CD4-positive, CD25-positive, alpha-beta regulatory T cell (primary cell): Measurements from ENCODE around the gene EVX2. TPM values are rescaled to one million over a fixed set of nuclear protein-coding genes. Genes with fewer than 3 reads are reported as not detected.
A peak's percentile ranks its signal among the peaks of the same experiment; 100 is the strongest.

Experiments used
- ATAC-seq, 2 donors: fragments of 150-1000 bp; cut with Tn5 transposase; one replicate each; pipeline ENCODE4 v1.10.0; 2021; ENCODE audit warnings: low read depth in 2 of 2, moderate number of reproducible peaks in 2 of 2, moderate library complexity in 1 of 2
- DNase-seq, 3 donors: peaks; one replicate each; pipeline versions ENCODE4 v3.0.0 to v3.0.0-alpha.2; 2012 to 2022; ENCODE audit warnings: mixed read lengths in 1 of 3
- H3K27ac ChIP-seq: one replicate; pipeline ENCODE4 v1.7.0; 2013; ENCODE audit warnings: mild to moderate bottlenecking, low read length; ENCODE audit not compliant: insufficient read depth, poor library complexity, severe bottlenecking
- H3K27me3 ChIP-seq: one replicate; pipeline ENCODE4 v1.7.0; 2013; ENCODE audit warnings: low read length; ENCODE audit not compliant: control insufficient read depth, insufficient read depth
- H3K36me3 ChIP-seq: one replicate; pipeline ENCODE4 v1.7.0; 2013; ENCODE audit warnings: mild to moderate bottlenecking, low read length, moderate library complexity; ENCODE audit not compliant: control insufficient read depth, insufficient read depth
- H3K4me1 ChIP-seq: 2 replicates; pipeline ENCODE4 v1.7.0; 2013; ENCODE audit warnings: mild to moderate bottlenecking, low read length; ENCODE audit not compliant: insufficient read depth, control insufficient read depth, poor library complexity, severe bottlenecking
- H3K4me3 ChIP-seq: one replicate; pipeline ENCODE4 v1.7.0; 2013; ENCODE audit warnings: low read depth, mild to moderate bottlenecking, low read length, moderate library complexity
- H3K9me3 ChIP-seq, 2 experiments: 1 replicate in 1 of 2; 2 replicates in 1 of 2; pipeline ENCODE4 v1.7.0; 2013; ENCODE audit warnings: low read length in 2 of 2, mild to moderate bottlenecking in 1 of 2, moderate library complexity in 1 of 2; ENCODE audit not compliant: control insufficient read depth in 2 of 2
- H3K27ac Mint-ChIP-seq, 3 donors: one replicate each; pipeline ENCODE4 v1.8.0; 2020 to 2022; ENCODE audit warnings: mild to moderate bottlenecking in 3 of 3, mixed read lengths in 3 of 3, moderate library complexity in 2 of 3
- H3K27me3 Mint-ChIP-seq: one replicate; pipeline ENCODE4 v1.8.0; 2022; ENCODE audit warnings: mild to moderate bottlenecking, mixed read lengths
- H3K36me3 Mint-ChIP-seq: one replicate; pipeline ENCODE4 v1.8.0; 2020; ENCODE audit warnings: mixed read lengths
- H3K4me1 Mint-ChIP-seq, 4 donors: one replicate each; pipeline ENCODE4 v1.8.0; 2020 to 2022; ENCODE audit warnings: mixed read lengths in 4 of 4, mild to moderate bottlenecking in 1 of 4
- H3K4me3 Mint-ChIP-seq, 4 donors: one replicate each; pipeline ENCODE4 v1.8.0; 2020 to 2022; ENCODE audit warnings: mild to moderate bottlenecking in 4 of 4, mixed read lengths in 4 of 4, moderate library complexity in 3 of 4
- H3K9me3 Mint-ChIP-seq, 7 donors: one replicate each; pipeline ENCODE4 v1.8.0; 2020 to 2022; ENCODE audit warnings: mixed read lengths in 7 of 7, mild to moderate bottlenecking in 3 of 7, moderate library complexity in 2 of 7
- polyA plus RNA-seq, 4 donors: library from polyadenylated mRNA; unstranded; fragments of 300-500 nt; fragmentation: Illumina TruSeq; gene quantifications; one replicate each; pipeline ENCODE4 v1.2.3, GENCODE V29; 2021
- total RNA-seq: library from RNA; stranded (reverse); gene quantifications from one replicate; pipeline ENCODE4 v1.2.3, GENCODE V29; 2022

EVX2 gene
- total and polyA plus RNA-seq, 5 donors from 2014 or later: not detected

- Mint-ChIP-seq H3K4me3 (no peak overlapping the region), H3K27me3 (peaks cover 95% of the 10 kb centered on the region), H3K36me3 (no peaks in the 10 kb centered on the region), H3K27ac (no peak overlapping the region), H3K4me1 (peaks cover 0 to 5% (median 2%) of the 10 kb centered on the region in 4 donors), H3K9me3 (peaks cover 0 to 20% (median 1%) of the 10 kb centered on the region in 7 donors)
- ATAC-seq: no peak
- no peak for DNase-seq
- no peak overlapping the region for H3K4me3 ChIP-seq
- no peaks in the 10 kb centered on the region for H3K4me1 ChIP-seq
- no peak overlapping the region for H3K27ac ChIP-seq
- H3K36me3 ChIP-seq: no peaks in the 10 kb centered on the region
- H3K9me3 ChIP-seq: peaks cover 10 to 18% of the 10 kb centered on the region in 2 experiments
- peaks cover 80% of the 10 kb centered on the region for H3K27me3 ChIP-seq
These were observed 10.5 kb downstream of the EVX2 start for GRCh38 chr2:176072951-176073904.

GRCh38 chr2:176072292-176072669 is 11.5 kb downstream of the EVX2 start:
- Mint-ChIP-seq H3K27me3 (peaks cover 98% of the 10 kb centered on the region), H3K36me3 (no peaks in the 10 kb centered on the region), H3K9me3 (peaks cover 0 to 20% (median 1%) of the 10 kb centered on the region in 7 donors), H3K27ac (no peak overlapping the region), H3K4me3 (no peak overlapping the region), H3K4me1 (peaks cover 0 to 10% (median 0%) of the 10 kb centered on the region in 4 donors)
- no peaks in the 10 kb centered on the region for H3K36me3 ChIP-seq
- H3K4me3 ChIP-seq: no peak overlapping the region
- H3K4me1 ChIP-seq: peaks cover 2% of the 10 kb centered on the region
- no peak overlapping the region for H3K27ac ChIP-seq
- DNase-seq (no peak), ATAC-seq (no peak)
- H3K27me3 ChIP-seq: peaks cover 73% of the 10 kb centered on the region
- H3K9me3 ChIP-seq: peaks cover 7 to 14% of the 10 kb centered on the region in 2 experiments

- H3K4me3 ChIP-seq: no peak overlapping the region
- H3K36me3 Mint-ChIP-seq: no peaks in the 10 kb centered on the region
- peaks cover 95% of the 10 kb centered on the region for H3K27me3 Mint-ChIP-seq
- peaks cover 7% of the 10 kb centered on the region for H3K4me1 ChIP-seq
- H3K4me3 Mint-ChIP-seq: peak overlapping the region in 2 of 4 donors; percentile 3 to 9
- no peaks in the 10 kb centered on the region for H3K36me3 ChIP-seq
- ATAC-seq (no peak), DNase-seq (no peak)
- H3K27ac Mint-ChIP-seq: no peak overlapping the region
- no peak overlapping the region for H3K27ac ChIP-seq
- H3K27me3 ChIP-seq: peaks cover 66% of the 10 kb centered on the region
- peaks cover 2 to 8% of the 10 kb centered on the region in 2 experiments for H3K9me3 ChIP-seq
- H3K9me3 Mint-ChIP-seq: peaks cover 0 to 16% (median 1%) of the 10 kb centered on the region in 7 donors
- H3K4me1 Mint-ChIP-seq: peaks cover 0 to 10% (median 0%) of the 10 kb centered on the region in 4 donors
These were observed 12.2 kb downstream of the EVX2 start for GRCh38 chr2:176071330-176072291.

GRCh38 chr2:176068419-176068832 is 15.3 kb downstream of the EVX2 start:
- Mint-ChIP-seq H3K4me1 (peaks cover 0 to 10% (median 0%) of the 10 kb centered on the region in 4 donors), H3K27me3 (peaks cover 94% of the 10 kb centered on the region), H3K9me3 (peaks cover 0 to 2% (median 0%) of the 10 kb centered on the region in 7 donors), H3K36me3 (no peaks in the 10 kb centered on the region), H3K27ac (no peak overlapping the region), H3K4me3 (peak overlapping the region in 1 of 4 donors; percentile 26)
- H3K36me3 ChIP-seq: no peaks in the 10 kb centered on the region
- DNase-seq (no peak), ATAC-seq (no peak)
- H3K9me3 ChIP-seq: no peaks in the 10 kb centered on the region
- no peak overlapping the region for H3K27ac ChIP-seq
- H3K4me1 ChIP-seq: peaks cover 7% of the 10 kb centered on the region
- no peak overlapping the region for H3K4me3 ChIP-seq
- peaks cover 64% of the 10 kb centered on the region for H3K27me3 ChIP-seq

- Histone ChIP-seq H3K4me3 (no peak overlapping the region), H3K9me3 (no peaks in the 10 kb centered on the region), H3K36me3 (no peaks in the 10 kb centered on the region), H3K4me1 (peaks cover 7% of the 10 kb centered on the region), H3K27me3 (peaks cover 64% of the 10 kb centered on the region), H3K27ac (no peak overlapping the region)
- DNase-seq: no peak
- Mint-ChIP-seq H3K36me3 (no peaks in the 10 kb centered on the region), H3K27ac (no peak overlapping the region), H3K9me3 (peaks cover 0 to 2% (median 0%) of the 10 kb centered on the region in 7 donors), H3K27me3 (peaks cover 90% of the 10 kb centered on the region), H3K4me1 (peaks cover 0 to 10% (median 0%) of the 10 kb centered on the region in 4 donors), H3K4me3 (no peak overlapping the region)
- ATAC-seq: no peak
These were observed 16.0 kb downstream of the EVX2 start for GRCh38 chr2:176067589-176068418.

- no peak for ATAC-seq
- Mint-ChIP-seq H3K9me3 (peaks cover 0 to 4% (median 0%) of the 10 kb centered on the region in 7 donors), H3K36me3 (no peaks in the 10 kb centered on the region), H3K4me1 (peaks cover 0 to 10% (median 0%) of the 10 kb centered on the region in 4 donors), H3K27me3 (peaks cover 86% of the 10 kb centered on the region), H3K27ac (no peak overlapping the region), H3K4me3 (no peak overlapping the region)
- Histone ChIP-seq H3K27me3 (peaks cover 66% of the 10 kb centered on the region), H3K9me3 (no peaks in the 10 kb centered on the region), H3K27ac (no peak overlapping the region), H3K4me1 (peaks cover 7% of the 10 kb centered on the region), H3K4me3 (no peak overlapping the region), H3K36me3 (no peaks in the 10 kb centered on the region)
- DNase-seq: no peak
These were observed 16.8 kb downstream of the EVX2 start for GRCh38 chr2:176066645-176067588.
